ENCODE results near the gene CFHR4. TPM values are rescaled to one million over a fixed set of nuclear protein-coding genes. Genes with fewer than 3 reads are reported as not detected.
"Not testable (repeated sequence)": the region's sequence is repeated elsewhere in the genome, so short reads cannot be mapped to it uniquely, and the experiment has no call there.

CFHR4 gene
- total RNA-seq = not detected

DNA sequence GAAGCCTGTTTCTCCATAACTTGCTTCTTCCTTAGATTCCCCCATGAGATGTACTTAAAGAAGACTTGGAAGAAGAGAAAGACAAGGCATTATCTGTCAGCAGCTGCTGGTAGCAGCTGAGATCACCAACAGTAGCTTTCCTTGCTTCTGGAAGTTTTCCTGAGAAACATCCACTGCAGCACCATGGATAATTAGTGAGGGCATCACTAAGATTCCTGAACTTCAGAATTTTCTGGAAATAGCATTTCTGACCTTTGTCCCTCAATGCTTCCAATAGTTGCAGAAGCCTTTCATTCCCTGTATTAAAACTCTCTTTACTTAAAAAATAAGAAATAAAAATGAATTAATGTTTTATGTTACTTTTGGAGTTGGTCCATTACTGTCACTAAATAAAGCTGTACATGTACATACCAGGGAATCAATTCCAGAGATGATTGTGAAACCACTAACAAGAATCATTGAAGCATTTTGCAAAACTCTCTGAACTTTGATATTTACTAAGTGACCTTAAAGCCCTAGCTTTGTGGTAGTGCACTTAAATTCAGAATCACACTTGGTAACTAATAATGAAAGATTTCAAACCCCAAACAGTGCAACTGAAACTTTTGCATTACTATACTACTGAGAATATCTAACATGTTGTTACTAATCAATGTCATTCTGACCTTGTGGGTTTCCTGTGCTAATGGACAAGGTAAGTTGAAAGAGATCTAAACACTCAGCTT is at the start of gene CFHR4:
Gene CFHR4 (plus strand): TSS at position 538 of the 725 bp plus-strand sequence. CDS start 99 bp downstream, at position 637.
- Histone ChIP-seq H3K27ac (no peak within 1 kb of the TSS), H3K4me1 (no peaks in the 10 kb centered on the region), H3K9me3 (no peaks in the 10 kb centered on the region), H3K36me3 (no peaks in the 10 kb centered on the region), H3K4me3 (no peak within 1 kb of the TSS), H3K27me3 (no peaks in the 10 kb centered on the region)
- no peak for DNase-seq
- no peak for TF ChIP-seq POLR2A (IDR thresholded peaks at IDR 0.05)
- TF ChIP-seq, protein P1, sequence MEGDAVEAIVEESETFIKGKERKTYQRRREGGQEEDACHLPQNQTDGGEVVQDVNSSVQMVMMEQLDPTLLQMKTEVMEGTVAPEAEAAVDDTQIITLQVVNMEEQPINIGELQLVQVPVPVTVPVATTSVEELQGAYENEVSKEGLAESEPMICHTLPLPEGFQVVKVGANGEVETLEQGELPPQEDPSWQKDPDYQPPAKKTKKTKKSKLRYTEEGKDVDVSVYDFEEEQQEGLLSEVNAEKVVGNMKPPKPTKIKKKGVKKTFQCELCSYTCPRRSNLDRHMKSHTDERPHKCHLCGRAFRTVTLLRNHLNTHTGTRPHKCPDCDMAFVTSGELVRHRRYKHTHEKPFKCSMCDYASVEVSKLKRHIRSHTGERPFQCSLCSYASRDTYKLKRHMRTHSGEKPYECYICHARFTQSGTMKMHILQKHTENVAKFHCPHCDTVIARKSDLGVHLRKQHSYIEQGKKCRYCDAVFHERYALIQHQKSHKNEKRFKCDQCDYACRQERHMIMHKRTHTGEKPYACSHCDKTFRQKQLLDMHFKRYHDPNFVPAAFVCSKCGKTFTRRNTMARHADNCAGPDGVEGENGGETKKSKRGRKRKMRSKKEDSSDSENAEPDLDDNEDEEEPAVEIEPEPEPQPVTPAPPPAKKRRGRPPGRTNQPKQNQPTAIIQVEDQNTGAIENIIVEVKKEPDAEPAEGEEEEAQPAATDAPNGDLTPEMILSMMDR (IDR thresholded peaks at IDR 0.05) = no peak

DNA sequence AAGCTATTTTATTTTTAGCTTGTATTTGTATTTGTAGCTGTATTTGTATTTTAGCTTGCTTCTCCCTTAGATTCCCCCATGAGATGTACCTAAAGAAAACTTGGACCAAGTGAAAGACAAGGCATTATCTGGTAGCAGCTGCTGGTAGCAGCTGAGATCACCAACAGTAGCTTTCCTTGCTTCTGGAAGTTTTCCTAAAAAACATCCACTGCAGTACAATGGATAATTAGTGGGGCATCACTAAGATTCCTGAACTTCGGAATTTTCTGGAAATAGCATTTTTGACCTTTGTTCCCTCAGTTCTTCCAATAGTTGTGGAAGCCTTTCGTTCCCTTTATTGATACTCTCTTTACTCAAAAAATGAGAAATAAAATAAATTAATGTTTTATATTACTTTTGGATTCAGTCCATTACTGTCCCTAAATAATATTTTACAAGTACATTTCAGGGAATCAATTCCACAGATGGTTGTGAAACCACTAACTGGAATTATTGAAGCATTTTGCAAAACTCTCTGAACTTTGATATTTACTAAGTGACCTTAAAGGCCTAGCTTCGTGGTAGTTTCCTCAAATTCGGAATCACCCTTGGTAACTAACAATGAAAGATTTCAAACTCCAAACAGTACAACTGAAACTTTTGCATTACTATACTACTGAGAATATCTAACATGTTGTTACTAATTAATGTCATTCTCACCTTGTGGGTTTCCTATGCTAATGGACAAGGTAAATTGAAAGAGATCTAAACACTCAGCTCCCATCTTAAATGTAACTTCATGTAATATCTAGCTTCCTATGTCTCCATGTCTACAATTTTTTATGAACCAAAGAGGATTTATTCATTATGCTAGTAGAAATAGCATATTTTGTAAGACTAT is 38.0 kb upstream of the CFHR4 start:
- not testable (repeated sequence) for H3K9me3 ChIP-seq, H3K4me1 ChIP-seq, H3K27me3 ChIP-seq, DNase-seq, H3K27ac ChIP-seq, H3K36me3 ChIP-seq, H3K4me3 ChIP-seq

DNA sequence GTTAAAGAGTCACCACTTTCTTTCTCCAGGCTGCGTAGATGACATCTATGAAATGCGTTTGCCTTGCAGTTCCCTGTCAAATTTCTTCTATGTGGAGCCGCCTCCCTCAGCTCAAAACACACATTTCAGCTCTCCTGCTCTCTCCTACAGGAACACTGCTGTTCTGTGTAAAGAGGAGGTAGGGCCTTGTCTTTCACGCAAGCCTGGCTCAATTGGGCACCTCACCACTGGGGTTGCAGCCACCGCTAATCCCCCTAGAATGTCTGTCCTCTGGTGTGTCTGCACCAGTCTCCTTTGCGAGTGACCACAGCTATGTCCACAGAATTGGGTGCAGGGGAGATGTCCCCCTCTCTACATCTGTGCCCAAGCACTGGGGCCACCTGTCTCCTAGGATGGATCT is 31.8 kb upstream of the CFHR4 start:
- H3K4me3 ChIP-seq = no peak overlapping the region
- no peak for TF ChIP-seq POLR2A (IDR thresholded peaks at IDR 0.05)
- TF ChIP-seq, protein P1 (IDR thresholded peaks at IDR 0.05) = no peak
- no peaks in the 10 kb centered on the region for H3K27me3 ChIP-seq
- no peaks in the 10 kb centered on the region for H3K4me1 ChIP-seq
- no peaks in the 10 kb centered on the region for H3K36me3 ChIP-seq
- no peaks in the 10 kb centered on the region for H3K9me3 ChIP-seq
- no peak overlapping the region for H3K27ac ChIP-seq
- no peak for DNase-seq

DNA sequence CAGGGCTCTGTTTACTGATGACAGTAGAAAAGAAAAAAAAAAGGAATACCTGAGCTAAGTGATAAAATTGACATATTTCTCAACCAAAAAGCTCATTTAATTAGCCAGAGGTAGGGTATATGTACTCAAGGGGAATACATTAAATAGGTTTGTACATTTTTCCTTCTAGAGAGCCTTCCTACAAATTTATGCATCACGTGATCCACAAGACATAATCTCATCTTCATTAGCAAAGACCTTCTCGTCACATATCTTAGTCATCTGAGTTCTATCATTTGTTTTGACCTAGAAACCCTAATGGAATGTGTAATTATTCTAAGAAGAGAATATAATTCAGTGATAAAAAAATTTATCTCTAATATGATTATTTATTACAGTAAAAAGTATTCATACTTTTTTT is 30.7 kb upstream of the CFHR4 start:
- TF ChIP-seq, protein P1 (IDR thresholded peaks at IDR 0.05) = no peak
- TF ChIP-seq POLR2A (IDR thresholded peaks at IDR 0.05) = no peak
- Histone ChIP-seq H3K27ac (no peak overlapping the region), H3K36me3 (no peaks in the 10 kb centered on the region), H3K4me1 (no peaks in the 10 kb centered on the region), H3K9me3 (no peaks in the 10 kb centered on the region), H3K4me3 (no peak overlapping the region), H3K27me3 (no peaks in the 10 kb centered on the region)
- no peak for DNase-seq

DNA sequence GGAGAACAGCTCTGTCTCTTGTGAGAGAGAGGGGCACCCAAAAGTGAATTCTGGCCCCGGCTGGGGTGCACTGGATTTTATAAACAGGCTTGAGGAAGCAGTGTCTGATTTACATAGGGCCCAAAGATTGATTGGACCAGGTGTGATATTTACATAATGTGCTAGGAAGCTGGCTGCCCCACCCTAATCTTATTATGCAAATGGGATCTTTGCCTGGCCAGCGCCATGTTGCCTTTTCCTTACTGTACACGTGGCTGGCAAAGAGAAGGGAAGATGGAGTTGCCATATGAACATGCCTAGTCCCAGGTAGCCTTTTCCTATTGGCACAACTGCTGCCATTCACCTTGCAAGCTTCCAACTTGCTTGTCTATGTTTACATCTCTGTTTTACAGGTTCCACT is 29.0 kb upstream of the CFHR4 start:
- TF ChIP-seq POLR2A (IDR thresholded peaks at IDR 0.05) = no peak
- TF ChIP-seq, protein P1 (IDR thresholded peaks at IDR 0.05) = no peak
- H3K36me3 ChIP-seq = no peaks in the 10 kb centered on the region
- DNase-seq = no peak
- H3K4me1 ChIP-seq = no peaks in the 10 kb centered on the region
- no peaks in the 10 kb centered on the region for H3K9me3 ChIP-seq
- H3K4me3 ChIP-seq = no peak overlapping the region
- H3K27me3 ChIP-seq = no peaks in the 10 kb centered on the region
- no peak overlapping the region for H3K27ac ChIP-seq

DNA sequence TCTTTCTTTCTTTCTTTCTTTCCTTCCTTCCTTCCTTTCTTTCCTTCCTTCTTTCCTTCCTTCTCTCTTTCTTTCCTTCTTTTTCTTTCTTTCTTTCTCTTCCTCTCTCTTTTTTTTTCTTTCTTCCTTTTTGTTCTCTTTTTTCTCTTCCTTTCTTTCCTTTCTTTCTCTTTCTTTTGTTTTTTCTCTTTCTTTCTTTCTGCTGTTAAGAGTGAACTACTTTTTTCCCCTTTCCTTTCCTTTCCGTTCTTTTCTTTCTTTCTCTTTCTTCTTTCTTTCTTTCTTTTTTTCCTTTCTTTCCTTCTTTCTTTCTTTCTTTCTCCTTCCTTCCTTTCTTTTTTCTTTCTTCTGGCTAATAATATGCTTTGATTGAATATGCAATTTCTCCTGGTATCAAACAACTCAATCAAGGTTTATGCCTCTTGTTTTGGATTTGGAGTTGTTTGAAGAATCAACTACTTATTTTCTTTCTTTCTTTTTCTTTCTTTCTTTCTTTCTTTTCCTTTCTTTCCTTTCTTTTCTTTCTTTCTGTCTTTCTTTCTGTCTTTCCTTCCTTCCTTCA is 27.4 kb upstream of the CFHR4 start:
- no peak overlapping the region for H3K27ac ChIP-seq
- H3K27me3 ChIP-seq = no peaks in the 10 kb centered on the region
- no peaks in the 10 kb centered on the region for H3K9me3 ChIP-seq
- TF ChIP-seq, protein P1 (IDR thresholded peaks at IDR 0.05) = no peak
- no peak for TF ChIP-seq POLR2A (IDR thresholded peaks at IDR 0.05)
- H3K4me1 ChIP-seq = no peaks in the 10 kb centered on the region
- no peak for DNase-seq
- no peak overlapping the region for H3K4me3 ChIP-seq
- H3K36me3 ChIP-seq = no peaks in the 10 kb centered on the region
